K562 (cell line): Measurements from ENCODE around the gene HIPK1. TPM values are rescaled to one million over a fixed set of nuclear protein-coding genes. Genes with fewer than 3 reads are reported as not detected.

Experiments used
- ATAC-seq: fragments of 200-7000 bp; cut with Tn5 transposase; 3 replicates; pipeline ENCODE4 v1.9.1; 2020; ENCODE audit warnings: moderate library complexity
- BruUV-seq: library from RNA; stranded (reverse); fragments of 400-500 nt; replicated peaks from 2 replicates; lab custom pipeline; 2021; lab: Mats Ljungman, UMichigan
- CTCF ChIA-PET: fragments of 300-600 bp; formaldehyde crosslinking; extraction: SDS; loops from one replicate; lab custom pipeline; 2021; ENCODE audit warnings: low intra/inter-chr PET ratio; lab: Yijun Ruan, JAX
- POLR2A ChIA-PET: fragments of 300-600, 350-650 bp; sonication (Branson Sonifier 250); formaldehyde crosslinking; extraction: SDS; loops from one replicate; lab custom pipeline; 2021; ENCODE audit warnings: antibody characterized with exemption, inconsistent platforms; lab: Yijun Ruan, JAX
- DNase-seq, 4 experiments: peaks; one replicate each; pipeline versions ENCODE4 v3.0.0 to v3.0.0-alpha.2; 2011 to 2018; ENCODE audit warnings: low spot score in 3 of 4, mixed read lengths in 3 of 4; ENCODE audit errors: extremely low read depth in 1 of 4
- FAIRE-seq: peaks from 2 replicates; lab custom pipeline; 2011; peaks lifted over from hg19 to GRCh38; lab: Jason Lieb, UNC
- H2AFZ ChIP-seq: 2 replicates; pipeline ENCODE4 v1.6.0; 2011; ENCODE audit warnings: low read depth, low read length, control low read depth, inconsistent platforms
- H3K27ac ChIP-seq: fragments of 200-600 bp; 3 replicates; pipeline ENCODE4 v1.8.0; 2011; ENCODE audit warnings: low read depth, mild to moderate bottlenecking, control low read depth, inconsistent platforms, low read length, moderate library complexity, mixed read lengths; ENCODE audit errors: extremely low read depth
- H3K27me3 ChIP-seq, 2 experiments: fragments of 300-600 bp in 1 of 2; 2 replicates in 1 of 2; 3 replicates in 1 of 2; pipeline versions ENCODE4 v1.6.0 to v1.8.0; 2011; ENCODE audit warnings: inconsistent platforms in 2 of 2, low read length in 2 of 2, mild to moderate bottlenecking in 1 of 2, mixed read lengths in 1 of 2, moderate library complexity in 1 of 2; ENCODE audit not compliant: control insufficient read depth in 2 of 2, insufficient read depth in 2 of 2
- H3K36me3 ChIP-seq: fragments of 300-600 bp; 3 replicates; pipeline ENCODE4 v1.8.0; 2011; ENCODE audit warnings: mild to moderate bottlenecking, low read length, inconsistent platforms; ENCODE audit not compliant: control insufficient read depth, insufficient read depth
- H3K4me1 ChIP-seq, 2 experiments: fragments of 200-600 bp in 1 of 2; replicated peaks in 1 of 2; 2 replicates in 1 of 2; 3 replicates in 1 of 2; pipeline versions ENCODE4 v1.5.1 to v1.8.0; 2011; ENCODE audit warnings: inconsistent platforms in 2 of 2, low read length in 2 of 2, mild to moderate bottlenecking in 1 of 2, mixed read lengths in 1 of 2, moderate library complexity in 1 of 2; ENCODE audit not compliant: control insufficient read depth in 2 of 2, insufficient read depth in 2 of 2
- H3K4me2 ChIP-seq: 2 replicates; pipeline ENCODE4 v1.6.1; 2011; ENCODE audit warnings: low read length, control low read depth, inconsistent platforms, mixed read lengths; ENCODE audit not compliant: insufficient read depth
- H3K4me3 ChIP-seq: fragments of 200-600 bp; sonication (generic), shearing (Covaris generic); 2 replicates; pipeline ENCODE4 v1.5.1; 2016; ENCODE audit warnings: control low read depth, inconsistent platforms
- H3K79me2 ChIP-seq: fragments of 200-600 bp; 3 replicates; pipeline ENCODE4 v1.8.0; 2011; ENCODE audit warnings: low read length, inconsistent platforms; ENCODE audit not compliant: control insufficient read depth, insufficient read depth
- H3K9ac ChIP-seq, 2 experiments: 2 replicates each; pipeline versions ENCODE4 v1.6.0 to v1.6.1; 2011; ENCODE audit warnings: low read depth in 2 of 2, low read length in 2 of 2, control low read depth in 1 of 2, inconsistent platforms in 1 of 2, mild to moderate bottlenecking in 1 of 2, mixed read lengths in 1 of 2; ENCODE audit not compliant: insufficient read depth in 1 of 2
- H3K9me1 ChIP-seq: one replicate; pipeline ENCODE4 v1.6.0; 2011; ENCODE audit warnings: inconsistent platforms, mild to moderate bottlenecking, low read length, moderate library complexity; ENCODE audit not compliant: control insufficient read depth, insufficient read depth
- H3K9me3 ChIP-seq: replicated peaks from 2 replicates; pipeline ENCODE4 v1.5.1; 2011; ENCODE audit warnings: low read depth, low read length, inconsistent platforms; ENCODE audit not compliant: control insufficient read depth, insufficient read depth
- H4K20me1 ChIP-seq: replicated peaks from 2 replicates; pipeline ENCODE4 v1.6.1; 2011; ENCODE audit warnings: low read length, inconsistent platforms, mixed read lengths; ENCODE audit not compliant: control insufficient read depth, insufficient read depth
- CLOCK ChIP-seq: fragments of 250-450 bp; sonication (Bioruptor Pico); IDR thresholded peaks from 2 replicates; pipeline ENCODE4 v1.4.0; 2020; ENCODE audit warnings: mild to moderate bottlenecking, moderate library complexity, borderline replicate concordance
- SNAPC5 ChIP-seq: fragments of 250-450 bp; sonication (Bioruptor Pico); IDR thresholded peaks from 2 replicates; pipeline ENCODE4 v1.8.0; 2021; ENCODE audit warnings: moderate library complexity, mild to moderate bottlenecking, inconsistent platforms
- SUPT5H ChIP-seq: fragments of 450-650 bp; IDR thresholded peaks from 2 replicates; pipeline ENCODE4 v1.6.1; 2016
- TEAD1 ChIP-seq, 2 experiments: fragments of 450-650 bp in 1 of 2; sonication (generic) in 1 of 2; formaldehyde crosslinking; IDR thresholded peaks; 2 replicates each; pipeline versions ENCODE4 v1.4.0 to v1.8.0; 2020 to 2022; ENCODE audit warnings: mild to moderate bottlenecking in 2 of 2, missing genetic modification reagents in 1 of 2
- THRA ChIP-seq: fragments of 450-650 bp; IDR thresholded peaks from 2 replicates; pipeline ENCODE4 v1.6.1; 2017; ENCODE audit warnings: mild to moderate bottlenecking, moderate library complexity
- ZHX1 ChIP-seq: fragments of 150-350 bp; conservative IDR thresholded peaks from 2 replicates; pipeline ENCODE4 v1.6.1; 2014; ENCODE audit warnings: low read length
- ZNF253 ChIP-seq: fragments of 250-450 bp; sonication (Bioruptor Pico); conservative IDR thresholded peaks from 2 replicates; pipeline ENCODE4 v1.6.1; 2021; ENCODE audit warnings: mild to moderate bottlenecking
- ZNF584 ChIP-seq: fragments of 200-800 bp; sonication (Bioruptor generic); IDR thresholded peaks from 2 replicates; pipeline ENCODE4 v1.6.1; 2016; ENCODE audit warnings: low read depth, mild to moderate bottlenecking, missing genetic modification characterization, missing compliant biosample characterization
- WGBS: fragments of 100-300 bp; shearing (Covaris generic); methylation state at CpG from one replicate; pipeline ENCODE4 v1.1.6; 2016; ENCODE audit warnings: low coverage, mixed read lengths; ENCODE audit not compliant: insufficient coverage; ENCODE audit errors: missing lambda C conversion rate; 5-methylcytosine and 5-hydroxymethylcytosine counted together
- in situ Hi-C: fragments of 300-500 bp; cut with MboI; formaldehyde crosslinking; loops from 4 replicates; pipeline ENCODE4 v1.15.0; 2018; ENCODE audit warnings: inconsistent platforms, mixed read lengths
- intact Hi-C: fragments of 100-400 bp; cut with micrococcal nuclease; formaldehyde crosslinking; loops from 2 replicates; pipeline ENCODE4 v1.14.2; 2022
- polyA plus RNA-seq, 8 experiments: library from polyadenylated mRNA; depleted of rRNA in 4 of 8; stranded (reverse) in 5 of 8; unstranded in 3 of 8; fragments of >200 nt; fragmentation: Nextera tagmentation in 2 of 8; fragmentation: Illumina TruSeq in 1 of 8; extraction: Ambion mirVana in 2 of 8; extraction: Trizol in 1 of 8; gene quantifications; 2 replicates each; pipeline versions ENCODE4 v1.2.1 to v1.2.3, GENCODE V29; 2011 to 2014; ENCODE audit warnings: inconsistent platforms in 1 of 8, missing spikeins in 1 of 8
- total RNA-seq, 7 experiments: library from RNA; depleted of rRNA in 6 of 7; stranded (reverse); fragments of >200 nt in 6 of 7; fragmentation: Illumina TruSeq in 2 of 7; extraction: Trizol in 2 of 7; gene quantifications; 2 replicates each; pipeline versions ENCODE4 v1.2.1 to v1.2.3, GENCODE V29; 2011 to 2021; ENCODE audit warnings: low replicate concordance in 1 of 7

The HIPK1 gene
- total and polyA plus RNA-seq, 9 of the 15 experiments (the other 6 are each of a cell fraction or from before 2014, with no cell fraction given): 10.0 to 57.9 (median 29.6) TPM

- 0 out of 2 replicates have a peak, but pooled peaks have one; percentile 40 for TF ChIP-seq SUPT5H
- no peak for TF ChIP-seq ZNF253 (CRISPR knock-in tag)
- 0 out of 4 replicates have a peak, but pooled peaks of 1 of the 2 experiments have one; percentile 27 for TF ChIP-seq TEAD1 (CRISPR knock-in tag; IDR thresholded peaks at IDR 0.05)
- no peak for TF ChIP-seq SNAPC5 (CRISPR knock-in tag)
- no peak for TF ChIP-seq ZHX1
Measured at GRCh38 chr1:113912594-113913311, 16.4 kb upstream of the HIPK1 start (continued).

GRCh38 chr1:113913312-113913668, 15.8 kb upstream of the HIPK1 start:
- Histone ChIP-seq H3K27ac (peak overlapping the region; percentile 30), H2AFZ (no peak overlapping the region), H4K20me1 (no peaks in the 10 kb centered on the region), H3K36me3 (peaks cover 51% of the 10 kb centered on the region), H3K4me2 (peak overlapping the region; percentile 42), H3K4me3 (no peak overlapping the region), H3K79me2 (peaks cover 31% of the 10 kb centered on the region), H3K4me1 (peaks cover 25 to 48% of the 10 kb centered on the region in 2 experiments; a peak in 4 of 5 replicates), H3K9ac (peak overlapping the region in 1 of 2 experiments; percentile 31; a peak in 3 of 4 replicates), H3K9me3 (no peaks in the 10 kb centered on the region), H3K27me3 (no peaks in the 10 kb centered on the region), H3K9me1 (peaks cover 3% of the 10 kb centered on the region)
- in situ Hi-C loops: no loop called here
- DNase-seq (peak in 1 of 4 experiments; percentile 24), ATAC-seq (0 out of 3 replicates have a peak, but pooled peaks have one; percentile 8), FAIRE-seq (peak; percentile 32)
- intact Hi-C loops: no loop called here
- no TSS peak for BruUV-seq
- CTCF ChIA-PET: no interaction called here
- 38% methylated on average over 3 of the region's 3 CpGs for WGBS
- POLR2A ChIA-PET: interaction anchor here (0.7 to 4.4 kb wide), 10 partner anchors 8 to 163 kb away, joined by 3 to 33 read pairs (median 4); partner anchors contain the start of genes AP4B1, DCLRE1B and HIPK1
- TF ChIP-seq THRA (no peak), ZNF584 (CRISPR knock-in tag) (0 out of 2 replicates have a peak, but pooled peaks have one; percentile 5), CLOCK (CRISPR knock-in tag) (no peak)
